NT2/D1 (cell line): ENCODE results near the gene NRCAM.

Experiments
- SUZ12 ChIP-seq: IDR thresholded peaks from 2 replicates; pipeline ENCODE4 v1.6.1; 2011; ENCODE audit not compliant: insufficient read length, insufficient read depth; ENCODE audit errors: extremely low read depth
- ZNF274 ChIP-seq: IDR thresholded peaks from 2 replicates; pipeline ENCODE4 v1.6.1; 2011; ENCODE audit warnings: mild to moderate bottlenecking, low read depth, low read length

DNA sequence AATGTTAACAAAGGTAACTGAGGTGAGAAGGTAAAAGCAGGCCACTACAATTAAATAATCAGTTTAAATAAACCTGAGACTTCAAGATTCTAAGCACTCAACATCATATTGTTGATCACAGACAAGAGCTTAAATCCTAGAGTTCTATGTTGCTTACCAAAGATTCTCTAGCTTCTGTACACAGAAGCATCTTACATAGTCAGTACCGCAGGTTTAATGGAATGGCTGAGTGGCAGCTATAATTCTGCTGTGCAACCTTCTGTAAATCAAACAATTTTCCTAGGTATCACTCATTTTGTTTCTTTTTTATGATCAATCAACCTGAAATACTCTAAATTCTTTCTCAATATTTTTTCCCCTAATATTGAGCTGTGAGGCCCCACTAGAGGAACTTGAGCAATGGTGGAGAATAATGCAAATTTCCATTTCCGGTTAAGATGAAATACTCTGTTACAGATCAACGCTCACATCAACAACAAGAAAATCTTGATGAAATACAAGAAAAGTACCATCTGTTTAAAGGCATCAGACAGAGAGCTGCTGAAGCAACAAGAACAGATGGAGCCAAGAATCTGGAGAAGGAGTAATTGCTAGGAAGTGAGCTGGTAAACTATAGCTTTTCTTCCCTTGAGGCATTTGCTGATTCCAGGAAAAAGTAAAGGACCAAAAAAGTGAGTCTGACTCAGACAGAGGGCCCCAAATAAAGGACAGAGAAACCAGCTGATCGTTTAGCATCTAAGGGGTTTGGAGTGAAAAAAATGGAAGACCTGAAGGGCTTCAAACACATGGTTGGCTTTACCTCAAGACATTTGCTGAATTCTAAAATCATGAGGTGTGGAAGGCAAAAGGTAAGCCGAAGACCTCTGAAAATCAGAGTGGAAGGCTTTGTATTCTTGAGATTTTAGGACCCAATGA lies 47.1 kb upstream of the NRCAM start:
- TF ChIP-seq ZNF274 (no peak), SUZ12 (no peak)
